DOHH2 (cell line): Measurements from ENCODE around the gene NKX2-2.

Experiments
- CTCF ChIP-seq: fragments of 200-600 bp; sonication (generic); IDR thresholded peaks from one replicate; pipeline ENCODE4 v1.5.1; 2014; ENCODE audit warnings: antibody characterized with exemption, mild to moderate bottlenecking, low read depth, low read length; ENCODE audit not compliant: poor library complexity, severe bottlenecking
- EZH2phosphoT487 ChIP-seq: fragments of 200-600 bp; sonication (generic); IDR thresholded peaks from 2 replicates; pipeline ENCODE4 v1.6.1; 2017; ENCODE audit warnings: borderline replicate concordance, mild to moderate bottlenecking, antibody characterized with exemption, low read length, moderate library complexity, mixed read lengths

DNA sequence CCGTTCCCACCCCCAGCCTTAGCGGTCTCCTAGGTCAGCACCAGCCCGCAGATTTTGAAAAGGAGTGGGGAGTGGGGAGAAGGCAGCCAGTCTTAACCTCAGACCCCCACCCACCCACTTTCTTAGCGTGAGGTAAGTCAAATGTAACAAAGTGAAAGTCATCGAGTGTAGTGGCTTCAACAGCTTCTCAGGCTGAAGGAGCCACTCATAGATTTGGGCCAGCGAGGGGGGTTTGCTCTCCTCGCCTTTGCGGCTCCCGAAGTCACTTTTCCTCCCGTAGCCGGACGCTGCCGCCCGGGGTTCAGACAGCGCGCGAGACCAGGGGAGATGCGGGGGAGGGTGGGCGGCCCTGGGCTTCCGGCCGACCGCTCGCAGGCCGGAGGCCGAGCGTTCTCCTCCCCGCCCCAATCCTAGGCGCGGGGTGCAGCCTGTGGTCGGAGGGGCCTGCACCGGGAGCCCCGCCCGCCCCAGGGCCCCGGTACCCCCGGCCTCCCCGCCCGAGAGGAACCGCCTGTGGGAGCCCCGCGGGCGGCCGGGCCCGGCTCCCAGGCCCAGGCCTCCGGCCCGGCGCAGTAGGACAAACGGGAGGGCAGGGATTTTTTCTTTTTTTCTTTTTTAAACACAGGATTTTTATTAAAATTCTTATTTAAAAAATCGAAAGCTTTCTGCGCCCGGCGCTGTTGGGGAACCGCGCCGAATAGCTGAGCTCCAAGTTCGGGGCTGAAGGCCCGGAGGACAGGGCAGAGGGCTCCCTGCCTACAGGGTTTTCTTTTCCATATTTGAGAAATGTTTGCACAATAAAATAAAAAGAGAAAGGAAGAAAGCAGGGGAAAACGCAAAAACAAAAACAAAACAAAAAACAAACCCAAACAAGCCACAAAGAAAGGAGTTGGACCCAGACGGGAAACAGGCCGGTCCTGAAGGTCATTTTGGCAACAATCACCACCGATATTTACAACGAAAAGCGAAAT lies 3.2 kb downstream of the NKX2-2 start:
- no peak for TF ChIP-seq CTCF
- no peak for TF ChIP-seq EZH2phosphoT487
